CD4-positive, alpha-beta T cell (primary cell): ENCODE measurements around the gene HOXD8. TPM values are rescaled to one million over a fixed set of nuclear protein-coding genes. Genes with fewer than 3 reads are reported as not detected.

Experiments
- ATAC-seq: fragments of 200-7000 bp; cut with Tn5 transposase; one replicate; pipeline ENCODE4 v1.10.0; 2022; ENCODE audit warnings: mild to moderate bottlenecking; ENCODE audit not compliant: poor library complexity
- CTCF ChIA-PET: fragments of 350-600 bp; sonication (Branson Sonifier 250); formaldehyde crosslinking; loops from one replicate; lab custom pipeline; 2021; ENCODE audit warnings: antibody characterized with exemption, inconsistent platforms; lab: Charles Lee
- POLR2A ChIA-PET: fragments of 350-600 bp; sonication (Branson Sonifier 250); formaldehyde crosslinking; loops from one replicate; lab custom pipeline; 2021; ENCODE audit warnings: antibody characterized with exemption, inconsistent platforms; lab: Charles Lee
- DNase-seq, 14 experiments: peaks; one replicate each; pipeline ENCODE4 v3.0.0-alpha.2; 2013 to 2020; ENCODE audit warnings: mixed read lengths in 2 of 14
- H3K27ac ChIP-seq, 2 donors: one replicate each; pipeline versions ENCODE4 v1.5.1 to v1.7.0; 2013; ENCODE audit warnings: low read length in 2 of 2, low read depth in 1 of 2, mild to moderate bottlenecking in 1 of 2
- H3K27me3 ChIP-seq, 2 experiments: 1 replicate in 1 of 2; 2 replicates in 1 of 2; pipeline versions ENCODE4 v1.6.1 to v1.7.0; 2013; ENCODE audit warnings: low read length in 2 of 2, control low read depth in 1 of 2, mild to moderate bottlenecking in 1 of 2, moderate library complexity in 1 of 2; ENCODE audit not compliant: insufficient read depth in 2 of 2, control insufficient read depth in 1 of 2
- H3K36me3 ChIP-seq: one replicate; pipeline ENCODE4 v1.6.1; 2013; ENCODE audit warnings: low read length, control low read depth; ENCODE audit not compliant: insufficient read depth
- H3K4me1 ChIP-seq: one replicate; pipeline ENCODE4 v1.6.1; 2013; ENCODE audit warnings: low read length, control low read depth; ENCODE audit not compliant: insufficient read depth
- H3K4me3 ChIP-seq: one replicate; pipeline ENCODE4 v1.5.1; 2013; ENCODE audit warnings: mild to moderate bottlenecking, low read length, moderate library complexity
- H3K9me3 ChIP-seq, 2 experiments: 1 replicate in 1 of 2; 2 replicates in 1 of 2; pipeline versions ENCODE4 v1.6.1 to v1.7.0; 2013; ENCODE audit warnings: low read length in 2 of 2, mild to moderate bottlenecking in 2 of 2, control low read depth in 1 of 2, moderate library complexity in 1 of 2; ENCODE audit not compliant: control insufficient read depth in 1 of 2, insufficient read depth in 1 of 2
- H3K27ac Mint-ChIP-seq: one replicate; pipeline ENCODE4 v1.8.0; 2020; ENCODE audit warnings: mixed read lengths
- H3K27me3 Mint-ChIP-seq: one replicate; pipeline ENCODE4 v1.8.0; 2021; ENCODE audit warnings: mixed read lengths
- H3K36me3 Mint-ChIP-seq: one replicate; pipeline ENCODE4 v1.8.0; 2021; ENCODE audit warnings: low read depth, mixed read lengths
- H3K4me1 Mint-ChIP-seq: one replicate; pipeline ENCODE4 v1.8.0; 2021; ENCODE audit warnings: low read depth, mixed read lengths
- H3K4me3 Mint-ChIP-seq: one replicate; pipeline ENCODE4 v1.8.0; 2020; ENCODE audit warnings: mild to moderate bottlenecking, mixed read lengths
- H3K9me3 Mint-ChIP-seq: one replicate; pipeline ENCODE4 v1.8.0; 2020; ENCODE audit warnings: mixed read lengths
- CTCF ChIP-seq: fragments of 200-600 bp; IDR thresholded peaks from one replicate; pipeline ENCODE4 v1.8.0; 2022; ENCODE audit warnings: antibody characterized with exemption, mild to moderate bottlenecking
- intact Hi-C, 2 experiments: fragments of 100-400 bp; cut with DNase I in 1 of 2; cut with micrococcal nuclease in 1 of 2; formaldehyde crosslinking; loops; one replicate each; pipeline versions ENCODE4 v1.15.1 to v1.9.0; 2023 to 2025; cut with DNase I, micrococcal nuclease
- total RNA-seq, 174 experiments: library from RNA in 2 of 174; stranded (reverse) in 2 of 174; gene quantifications; one replicate each; pipeline ENCODE4 v1.2.3 and lab custom pipeline; 2021 to 2026

The HOXD8 gene
- total RNA-seq, 2 experiments from 2014 or later = not detected

DNA sequence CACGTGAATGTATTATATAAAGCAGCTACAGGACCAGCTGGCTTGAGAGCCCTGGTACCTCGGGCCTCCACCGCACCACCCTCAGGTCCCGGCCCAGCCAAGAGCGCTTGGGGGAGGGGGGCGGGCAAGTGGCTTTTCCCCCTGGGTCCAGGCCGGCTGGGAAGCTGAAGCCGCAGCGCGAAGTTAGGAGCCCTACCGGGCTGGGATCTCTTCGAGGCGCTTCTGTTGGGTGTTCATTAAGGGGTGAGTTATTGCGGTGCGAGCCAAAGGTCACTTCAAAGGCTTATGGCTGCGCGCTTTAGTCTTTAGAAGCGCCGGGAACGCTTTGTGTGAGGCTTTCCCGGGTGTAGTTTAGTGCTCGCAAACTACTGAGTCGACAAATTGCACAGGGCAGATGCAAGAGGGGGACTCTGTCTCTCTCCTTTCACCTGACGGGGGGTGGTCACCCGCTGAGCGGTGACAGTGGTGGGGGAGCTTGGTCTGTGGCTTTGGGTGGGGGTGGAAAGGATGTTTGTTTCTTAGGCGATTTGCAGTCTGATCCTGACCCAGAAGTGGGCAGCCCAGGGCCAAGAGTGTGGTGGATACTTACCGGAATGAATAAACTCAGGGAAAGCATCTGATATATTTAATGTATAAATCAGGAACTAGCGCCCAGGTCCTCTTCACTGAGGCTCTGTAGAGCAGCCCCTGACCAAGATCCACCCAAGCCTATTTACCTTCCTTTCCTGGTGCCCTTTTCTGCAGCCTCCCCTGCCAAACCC, 33.6 kb downstream of the HOXD8 start:
- no peak for TF ChIP-seq CTCF
- Histone ChIP-seq H3K27ac (no peak overlapping the region), H3K36me3 (no peaks in the 10 kb centered on the region), H3K9me3 (peaks cover 0 to 62% of the 10 kb centered on the region in 2 experiments), H3K4me1 (peaks cover 29% of the 10 kb centered on the region), H3K4me3 (no peak overlapping the region), H3K27me3 (peaks cover 82 to 99% of the 10 kb centered on the region in 2 experiments)
- Mint-ChIP-seq H3K27me3 (peaks cover 96% of the 10 kb centered on the region), H3K4me3 (no peak overlapping the region), H3K27ac (no peak overlapping the region), H3K36me3 (peaks cover 5% of the 10 kb centered on the region), H3K9me3 (no peaks in the 10 kb centered on the region), H3K4me1 (peaks cover 21% of the 10 kb centered on the region)
- CTCF ChIA-PET = no interaction called here
- ATAC-seq (no peak), DNase-seq (no peak)
- POLR2A ChIA-PET = no interaction called here
- intact Hi-C loops = no loop called here

- Histone ChIP-seq H3K4me1 (peaks cover 26% of the 10 kb centered on the region), H3K36me3 (no peaks in the 10 kb centered on the region), H3K4me3 (no peak overlapping the region), H3K9me3 (peaks cover 0 to 58% of the 10 kb centered on the region in 2 experiments), H3K27me3 (peaks cover 82 to 97% of the 10 kb centered on the region in 2 experiments), H3K27ac (no peak overlapping the region)
- TF ChIP-seq CTCF = no peak
- Mint-ChIP-seq H3K4me3 (no peak overlapping the region), H3K4me1 (peaks cover 17% of the 10 kb centered on the region), H3K27me3 (peaks cover 96% of the 10 kb centered on the region), H3K27ac (no peak overlapping the region), H3K9me3 (no peaks in the 10 kb centered on the region), H3K36me3 (peaks cover 5% of the 10 kb centered on the region)
- POLR2A ChIA-PET = no interaction called here
- CTCF ChIA-PET = no interaction called here
- ATAC-seq (no peak), DNase-seq (no peak)
- intact Hi-C loops = no loop called here
These were observed 34.2 kb downstream of the HOXD8 start for GRCh38 chr2:176163672-176164056.

GRCh38 chr2:176164201-176164600, 34.7 kb downstream of the HOXD8 start:
- no peak overlapping the region for H3K27ac Mint-ChIP-seq
- ATAC-seq = no peak
- Histone ChIP-seq H3K27ac (no peak overlapping the region), H3K27me3 (peaks cover 84 to 97% of the 10 kb centered on the region in 2 experiments), H3K36me3 (no peaks in the 10 kb centered on the region), H3K9me3 (peaks cover 0 to 56% of the 10 kb centered on the region in 2 experiments), H3K4me1 (peaks cover 25% of the 10 kb centered on the region), H3K4me3 (no peak overlapping the region)
- ChIA-PET POLR2A (no interaction called here), CTCF (no interaction called here)
- H3K36me3 Mint-ChIP-seq = peaks cover 5% of the 10 kb centered on the region
- no peak for TF ChIP-seq CTCF
- H3K9me3 Mint-ChIP-seq = no peaks in the 10 kb centered on the region
- DNase-seq = no peak
- H3K27me3 Mint-ChIP-seq = peaks cover 97% of the 10 kb centered on the region
- H3K4me3 Mint-ChIP-seq = no peak overlapping the region
- intact Hi-C loops = no loop called here
- peaks cover 17% of the 10 kb centered on the region for H3K4me1 Mint-ChIP-seq
